Nephron (organoid): ENCODE results near the gene EFNA2.

ENCODE experiments used
- H3K27ac Mint-ChIP-seq, 3 experiments: 2 replicates each; pipeline ENCODE4 v1.8.0; 2020; ENCODE audit warnings: mixed read lengths in 3 of 3, mild to moderate bottlenecking in 2 of 3, moderate library complexity in 1 of 3
- H3K27me3 Mint-ChIP-seq: 2 replicates; pipeline ENCODE4 v1.8.0; 2021; ENCODE audit warnings: low read depth, mild to moderate bottlenecking, moderate library complexity, mixed read lengths
- H3K36me3 Mint-ChIP-seq: 2 replicates; pipeline ENCODE4 v1.8.0; 2020; ENCODE audit warnings: low read depth, mixed read lengths
- H3K4me1 Mint-ChIP-seq: 2 replicates; pipeline ENCODE4 v1.8.0; 2020; ENCODE audit warnings: mixed read lengths
- H3K4me3 Mint-ChIP-seq, 3 experiments: 2 replicates each; pipeline ENCODE4 v1.8.0; 2020; ENCODE audit warnings: mild to moderate bottlenecking in 3 of 3, mixed read lengths in 3 of 3, moderate library complexity in 2 of 3
- H3K9me3 Mint-ChIP-seq: 2 replicates; pipeline ENCODE4 v1.8.0; 2020; ENCODE audit warnings: mixed read lengths
- TF ChIP-seq, protein P1 (sequence below), 3 experiments: fragments of 200-600 bp; sonication (generic); IDR thresholded peaks; one replicate each; pipeline ENCODE4 v1.5.0; 2021; ENCODE audit warnings: antibody characterized with exemption in 3 of 3; ENCODE audit not compliant: unreplicated experiment in 3 of 3

The EFNA2 gene

DNA sequence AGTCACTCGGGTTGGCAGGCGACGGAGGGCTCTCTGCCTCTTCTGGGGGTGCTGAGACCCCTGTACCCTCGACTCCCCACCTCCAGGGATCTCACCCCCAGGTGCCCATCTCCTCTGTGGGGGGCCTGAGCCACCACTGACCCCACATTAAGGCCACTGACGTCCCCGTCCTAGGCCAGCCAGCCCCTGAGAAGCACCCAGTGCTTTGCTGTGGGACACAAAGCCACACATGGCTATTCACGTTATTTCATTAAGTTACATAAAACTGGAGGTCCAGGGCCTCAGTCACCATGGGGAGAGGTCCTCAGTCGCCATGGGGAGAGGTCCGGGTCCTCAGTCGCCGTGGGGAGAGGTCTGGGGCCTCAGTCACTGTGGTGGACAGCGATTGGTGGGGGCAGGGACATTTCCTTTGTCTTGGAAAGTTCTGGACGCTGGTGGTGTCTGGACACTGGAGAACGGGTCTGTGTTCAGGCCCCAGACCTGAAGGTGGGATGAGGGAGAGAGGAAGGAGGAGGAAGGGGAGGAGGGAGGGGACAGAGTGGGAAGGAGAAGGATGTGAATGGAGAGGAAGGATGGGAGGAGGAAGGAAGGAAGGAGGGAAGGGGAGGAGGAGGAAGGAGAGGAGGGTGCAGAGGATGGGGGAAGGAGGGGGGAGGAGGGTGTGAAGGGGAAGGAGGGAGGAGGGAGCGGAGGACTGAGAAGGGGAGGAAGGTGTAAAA is 3.9 kb upstream of the EFNA2 start:
- TF ChIP-seq, protein P1, sequence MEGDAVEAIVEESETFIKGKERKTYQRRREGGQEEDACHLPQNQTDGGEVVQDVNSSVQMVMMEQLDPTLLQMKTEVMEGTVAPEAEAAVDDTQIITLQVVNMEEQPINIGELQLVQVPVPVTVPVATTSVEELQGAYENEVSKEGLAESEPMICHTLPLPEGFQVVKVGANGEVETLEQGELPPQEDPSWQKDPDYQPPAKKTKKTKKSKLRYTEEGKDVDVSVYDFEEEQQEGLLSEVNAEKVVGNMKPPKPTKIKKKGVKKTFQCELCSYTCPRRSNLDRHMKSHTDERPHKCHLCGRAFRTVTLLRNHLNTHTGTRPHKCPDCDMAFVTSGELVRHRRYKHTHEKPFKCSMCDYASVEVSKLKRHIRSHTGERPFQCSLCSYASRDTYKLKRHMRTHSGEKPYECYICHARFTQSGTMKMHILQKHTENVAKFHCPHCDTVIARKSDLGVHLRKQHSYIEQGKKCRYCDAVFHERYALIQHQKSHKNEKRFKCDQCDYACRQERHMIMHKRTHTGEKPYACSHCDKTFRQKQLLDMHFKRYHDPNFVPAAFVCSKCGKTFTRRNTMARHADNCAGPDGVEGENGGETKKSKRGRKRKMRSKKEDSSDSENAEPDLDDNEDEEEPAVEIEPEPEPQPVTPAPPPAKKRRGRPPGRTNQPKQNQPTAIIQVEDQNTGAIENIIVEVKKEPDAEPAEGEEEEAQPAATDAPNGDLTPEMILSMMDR (IDR thresholded peaks at IDR 0.05; ENCODE audit: unreplicated experiment in 3 of 3) = no peak
- peaks cover 10% of the 10 kb centered on the region for H3K27me3 Mint-ChIP-seq
- H3K4me1 Mint-ChIP-seq = peaks cover 19% of the 10 kb centered on the region
- peaks cover 4% of the 10 kb centered on the region for H3K36me3 Mint-ChIP-seq
- no peaks in the 10 kb centered on the region for H3K9me3 Mint-ChIP-seq
- H3K27ac Mint-ChIP-seq = no peak overlapping the region
- H3K4me3 Mint-ChIP-seq = peak overlapping the region; percentile 9 to 63 (median 47)

DNA sequence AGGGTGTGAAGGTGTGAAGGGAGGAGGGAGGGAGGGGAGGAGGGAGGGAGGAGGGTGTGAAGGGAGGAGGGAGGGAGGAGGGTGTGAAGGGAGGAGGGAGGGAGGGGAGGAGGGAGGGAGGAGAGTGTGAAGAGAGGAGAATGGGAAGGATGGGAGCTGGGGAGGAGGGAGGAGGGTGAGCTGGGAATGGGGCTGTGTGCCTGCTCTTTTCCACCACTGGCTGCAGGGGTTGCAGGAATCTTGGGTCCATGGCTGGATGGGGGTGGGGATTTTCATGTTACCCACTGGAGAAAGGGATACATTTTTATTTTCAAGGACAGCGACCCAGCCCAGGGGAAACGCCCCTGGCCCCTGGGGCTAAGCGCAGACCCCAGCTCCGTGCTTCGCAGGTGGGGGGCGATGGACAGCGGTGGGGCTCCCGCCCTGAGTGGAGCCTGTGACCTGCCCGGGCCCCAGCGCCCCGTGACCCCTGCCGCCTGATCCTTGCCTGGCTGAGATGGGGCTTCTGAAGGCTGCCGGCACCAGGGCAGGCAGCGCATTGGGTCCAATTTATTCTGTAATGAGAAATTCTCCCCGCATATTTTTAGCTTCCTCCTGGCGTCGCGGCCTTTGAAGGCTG is 3.0 kb upstream of the EFNA2 start:
- Mint-ChIP-seq H3K9me3 (no peaks in the 10 kb centered on the region), H3K27me3 (peaks cover 10% of the 10 kb centered on the region), H3K4me1 (peaks cover 19% of the 10 kb centered on the region), H3K36me3 (peaks cover 4% of the 10 kb centered on the region), H3K4me3 (no peak overlapping the region), H3K27ac (no peak overlapping the region)
- TF ChIP-seq, protein P1 (IDR thresholded peaks at IDR 0.05; ENCODE audit: unreplicated experiment in 3 of 3) = no peak

DNA sequence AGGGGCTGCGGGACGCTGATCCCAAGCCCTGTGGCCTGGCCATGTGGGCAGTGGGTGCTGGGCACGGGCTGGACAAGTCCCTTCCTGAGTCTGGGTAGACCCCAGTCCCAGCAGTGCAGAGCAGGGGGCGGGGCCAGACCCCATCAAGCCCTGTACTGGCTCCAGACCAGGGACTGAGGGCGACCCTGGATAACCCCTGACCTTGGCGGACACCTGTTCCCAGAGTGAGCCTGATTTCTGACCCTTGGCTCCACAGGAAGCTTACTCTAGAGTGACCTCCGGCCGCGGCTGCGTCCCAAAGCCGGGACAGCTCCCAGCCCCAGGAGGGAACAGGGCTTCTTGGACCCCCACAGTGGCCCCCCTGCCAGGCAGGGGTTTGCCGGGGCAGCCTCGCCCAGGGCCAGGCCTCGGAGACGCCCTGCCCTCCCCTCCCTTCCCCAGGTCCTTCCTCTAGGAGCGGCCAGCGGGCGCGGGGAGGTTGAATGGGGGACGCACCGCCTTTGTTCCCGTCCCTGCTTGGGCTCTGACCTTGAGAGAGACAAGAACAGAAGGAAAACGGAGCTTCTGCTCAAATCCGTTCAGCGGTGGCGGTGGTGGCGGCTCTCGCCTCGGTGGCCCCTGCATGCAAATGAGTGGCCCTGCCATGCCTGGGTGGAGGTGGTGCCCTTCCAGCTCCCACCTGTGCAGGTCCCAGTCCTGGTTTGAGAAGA is 2.3 kb upstream of the EFNA2 start:
- H3K36me3 Mint-ChIP-seq = peaks cover 4% of the 10 kb centered on the region
- peaks cover 10% of the 10 kb centered on the region for H3K27me3 Mint-ChIP-seq
- H3K4me1 Mint-ChIP-seq = peaks cover 19% of the 10 kb centered on the region
- H3K9me3 Mint-ChIP-seq = no peaks in the 10 kb centered on the region
- TF ChIP-seq, protein P1 (IDR thresholded peaks at IDR 0.05; ENCODE audit: unreplicated experiment in 3 of 3) = no peak
- no peak overlapping the region for H3K27ac Mint-ChIP-seq
- H3K4me3 Mint-ChIP-seq = no peak overlapping the region

DNA sequence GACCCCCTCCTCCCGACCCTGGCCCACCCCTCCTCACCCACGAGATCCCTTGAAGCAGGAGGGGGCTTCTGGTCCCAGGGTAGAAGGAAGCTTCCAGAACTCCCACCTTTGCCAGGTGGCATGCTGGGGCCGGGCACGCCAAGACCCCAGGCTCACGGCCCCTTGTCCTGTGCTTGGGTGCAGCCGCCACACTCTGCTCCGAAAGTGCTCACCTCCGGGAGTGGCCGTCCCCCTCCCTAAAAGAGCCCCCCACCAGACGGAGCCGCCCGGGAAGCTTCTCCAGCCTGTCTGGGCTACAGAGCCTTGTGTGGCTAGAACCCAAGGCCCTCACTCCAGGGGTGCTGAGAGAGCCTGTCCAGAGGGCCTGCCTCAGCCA is 1.8 kb upstream of the EFNA2 start:
- Mint-ChIP-seq H3K4me3 (peak overlapping the region; percentile 76 to 83 (median 77)), H3K4me1 (peaks cover 19% of the 10 kb centered on the region), H3K36me3 (peaks cover 4% of the 10 kb centered on the region), H3K9me3 (no peaks in the 10 kb centered on the region), H3K27ac (peak overlapping the region; percentile 20 to 64 (median 25)), H3K27me3 (peaks cover 10% of the 10 kb centered on the region)
- TF ChIP-seq, protein P1 (IDR thresholded peaks at IDR 0.05; ENCODE audit: unreplicated experiment in 3 of 3) = no peak

DNA sequence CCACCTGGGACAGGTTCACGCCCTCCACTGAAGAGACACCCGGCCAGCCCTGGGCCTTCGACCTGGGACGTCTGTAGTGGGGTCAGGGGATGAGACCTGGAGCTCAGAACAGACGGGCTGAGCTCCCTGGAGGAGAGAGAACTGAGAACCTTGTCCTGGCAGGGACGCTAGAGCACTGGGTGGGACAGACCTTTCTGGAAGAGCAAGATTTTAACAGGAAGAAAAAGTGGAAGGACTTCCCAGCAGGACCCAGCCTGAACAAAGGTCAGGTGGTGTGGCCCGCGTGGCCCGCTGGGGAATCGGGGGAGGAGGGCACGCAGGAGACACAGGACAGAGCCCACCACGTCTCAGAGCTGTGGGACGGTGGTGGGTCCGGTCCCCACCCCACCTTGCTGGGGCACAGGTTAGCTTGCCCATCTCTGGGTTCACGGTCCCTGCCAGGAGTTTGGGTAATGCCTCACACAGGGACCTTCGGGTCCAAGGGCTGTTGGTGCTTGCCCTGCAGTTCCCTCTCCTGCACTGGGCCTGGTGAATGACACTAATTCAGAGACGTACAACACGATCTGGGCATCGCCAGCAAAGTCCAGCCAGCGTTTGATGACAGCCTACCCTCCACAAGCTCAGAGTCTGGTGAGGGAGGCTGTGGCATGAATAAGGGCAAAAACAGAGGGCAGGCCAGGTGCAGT is 1.2 kb upstream of the EFNA2 start:
- peak overlapping the region; percentile 64 to 68 (median 64) for H3K27ac Mint-ChIP-seq
- peak overlapping the region; percentile 82 to 86 (median 84) for H3K4me3 Mint-ChIP-seq
- H3K4me1 Mint-ChIP-seq = peaks cover 19% of the 10 kb centered on the region
- TF ChIP-seq, protein P1 (IDR thresholded peaks at IDR 0.05; ENCODE audit: unreplicated experiment in 3 of 3) = no peak
- peaks cover 4% of the 10 kb centered on the region for H3K36me3 Mint-ChIP-seq
- peaks cover 10% of the 10 kb centered on the region for H3K27me3 Mint-ChIP-seq
- H3K9me3 Mint-ChIP-seq = no peaks in the 10 kb centered on the region
